ENCODE results near the gene MCL1. TPM values are rescaled to one million over a fixed set of nuclear protein-coding genes. Genes with fewer than 3 reads are reported as not detected.
A peak's percentile ranks its signal among the peaks of the same experiment; 100 is the strongest.

Gene MCL1
- total RNA-seq, 1 donor from 2014 or later = 144 TPM

GRCh38 chr1:150561254-150561973 lies 18.0 kb downstream of the MCL1 start:
- TF ChIP-seq CTCF (conservative IDR thresholded peaks at IDR 0.05; ENCODE audit: low read depth, low read length) = no peak
- peak overlapping the region; percentile 63 for H3K4me3 ChIP-seq (ENCODE audit: low read depth, low read length)
- peak; percentile 85 for DNase-seq (ENCODE audit: low read depth)

GRCh38 chr1:150560576-150561253 lies 18.7 kb downstream of the MCL1 start:
- no peak for DNase-seq (ENCODE audit: low read depth)
- peak; percentile 84 for TF ChIP-seq CTCF (conservative IDR thresholded peaks at IDR 0.05; ENCODE audit: low read depth, low read length)
- H3K4me3 ChIP-seq (ENCODE audit: low read depth, low read length) = peak overlapping the region; percentile 63

- H3K4me3 ChIP-seq (ENCODE audit: low read depth, low read length) = peak overlapping the region; percentile 63
- no peak for DNase-seq (ENCODE audit: low read depth)
Observed at GRCh38 chr1:150560011-150560438, 19.4 kb downstream of the MCL1 start.

GRCh38 chr1:150559656-150560010 lies 19.8 kb downstream of the MCL1 start:
- H3K4me3 ChIP-seq (ENCODE audit: low read depth, low read length) = no peak overlapping the region
- TF ChIP-seq CTCF (conservative IDR thresholded peaks at IDR 0.05; ENCODE audit: low read depth, low read length) = no peak
- no peak for DNase-seq (ENCODE audit: low read depth)

More at GRCh38 chr1:150560011-150560438, 19.4 kb downstream of the MCL1 start:
- TF ChIP-seq CTCF (conservative IDR thresholded peaks at IDR 0.05; ENCODE audit: low read depth, low read length) = peak; percentile 92

- no peak for TF ChIP-seq CTCF (conservative IDR thresholded peaks at IDR 0.05; ENCODE audit: low read depth, low read length)
- no peak overlapping the region for H3K4me3 ChIP-seq (ENCODE audit: low read depth, low read length)
- no peak for DNase-seq (ENCODE audit: low read depth)
Observed at GRCh38 chr1:150558761-150559655, 20.4 kb downstream of the MCL1 start.

- DNase-seq (ENCODE audit: low read depth) = no peak
- no peak for TF ChIP-seq CTCF (conservative IDR thresholded peaks at IDR 0.05; ENCODE audit: low read depth, low read length)
- no peak overlapping the region for H3K4me3 ChIP-seq (ENCODE audit: low read depth, low read length)
Observed at GRCh38 chr1:150558303-150558704, 21.1 kb downstream of the MCL1 start.
